Measurements from ENCODE around the gene ETFRF1.

ETFRF1 gene

GRCh38 chr12:25162866-25163265 lies 32.2 kb upstream of the ETFRF1 start:
- no peak for DNase-seq (ENCODE audit: low read depth in 1 of 2, low spot score in 1 of 2)
- no peak for TF ChIP-seq SPI1 (IDR thresholded peaks at IDR 0.05; ENCODE audit: borderline replicate concordance, low read depth)
- TF ChIP-seq GABPA (IDR thresholded peaks at IDR 0.05; ENCODE audit: low read depth) = no peak
- no peak for TF ChIP-seq POLR2AphosphoS5 (IDR thresholded peaks at IDR 0.05; ENCODE audit: low read depth)
- TF ChIP-seq REST (IDR thresholded peaks at IDR 0.05; ENCODE audit: insufficient replicate concordance, low read depth) = no peak
- TF ChIP-seq CTCF (IDR thresholded peaks at IDR 0.05; ENCODE audit: insufficient read depth, low read length) = no peak
- Histone ChIP-seq H3K27ac (replicated peaks) (no peak overlapping the region), H3K4me3 (replicated peaks; ENCODE audit: insufficient read depth, low read length) (no peak overlapping the region), H3K27me3 (ENCODE audit: insufficient read depth, poor library complexity, severe bottlenecking) (no peaks in the 10 kb centered on the region)

- DNase-seq (ENCODE audit: low read depth in 1 of 2, low spot score in 1 of 2) = no peak
- Histone ChIP-seq H3K4me3 (replicated peaks; ENCODE audit: insufficient read depth, low read length) (no peak overlapping the region), H3K27ac (replicated peaks) (no peak overlapping the region), H3K27me3 (ENCODE audit: insufficient read depth, poor library complexity, severe bottlenecking) (no peaks in the 10 kb centered on the region)
- TF ChIP-seq POLR2AphosphoS5 (IDR thresholded peaks at IDR 0.05; ENCODE audit: low read depth) (no peak), CTCF (IDR thresholded peaks at IDR 0.05; ENCODE audit: insufficient read depth, low read length) (no peak), SPI1 (IDR thresholded peaks at IDR 0.05; ENCODE audit: borderline replicate concordance, low read depth) (no peak), REST (IDR thresholded peaks at IDR 0.05; ENCODE audit: insufficient replicate concordance, low read depth) (no peak), GABPA (IDR thresholded peaks at IDR 0.05; ENCODE audit: low read depth) (no peak)
Measured at GRCh38 chr12:25182765-25183164, 12.3 kb upstream of the ETFRF1 start.

- no peak for TF ChIP-seq REST (IDR thresholded peaks at IDR 0.05; ENCODE audit: insufficient replicate concordance, low read depth)
- TF ChIP-seq SPI1 (IDR thresholded peaks at IDR 0.05; ENCODE audit: borderline replicate concordance, low read depth) = no peak
- no peak for TF ChIP-seq CTCF (IDR thresholded peaks at IDR 0.05; ENCODE audit: insufficient read depth, low read length)
- no peak for TF ChIP-seq GABPA (IDR thresholded peaks at IDR 0.05; ENCODE audit: low read depth)
- no peak for TF ChIP-seq POLR2AphosphoS5 (IDR thresholded peaks at IDR 0.05; ENCODE audit: low read depth)
- no peak for DNase-seq (ENCODE audit: low read depth in 1 of 2, low spot score in 1 of 2)
- Histone ChIP-seq H3K27ac (replicated peaks) (no peak overlapping the region), H3K4me3 (replicated peaks; ENCODE audit: insufficient read depth, low read length) (no peak overlapping the region), H3K27me3 (ENCODE audit: insufficient read depth, poor library complexity, severe bottlenecking) (no peaks in the 10 kb centered on the region)
Measured at GRCh38 chr12:25184132-25184531, 10.9 kb upstream of the ETFRF1 start.

Measured in HL-60 (cell line).